Retinal pigment epithelial cell (primary cell): ENCODE results near the gene MARS1.
A peak's percentile ranks its signal among the peaks of the same experiment; 100 is the strongest.

Source experiments
- DNase-seq: peaks from one replicate; pipeline ENCODE4 v3.0.0-alpha.2; 2010; ENCODE audit warnings: low read depth
- H3K4me3 ChIP-seq: 2 replicates; pipeline ENCODE4 v1.5.1; 2011; ENCODE audit warnings: mild to moderate bottlenecking, low read length, control low read depth, moderate library complexity
- CTCF ChIP-seq: conservative IDR thresholded peaks from 2 replicates; pipeline ENCODE4 v1.5.1; 2011; ENCODE audit warnings: low read depth, low read length, control low read depth, inconsistent platforms

MARS1 gene

GRCh38 chr12:57520053-57520818, 32.4 kb downstream of the MARS1 start, which contains the start of gene DDIT3:
Gene DDIT3 (minus strand): TSS chr12:57520514. CDS start chr12:57517406, 3,108 bp downstream.
- peak; percentile 91 for DNase-seq
- peak within 1 kb of the TSS; percentile 100 for H3K4me3 ChIP-seq
- peak; percentile 11 for TF ChIP-seq CTCF

- DNase-seq, result peak; percentile 28
- no peak overlapping the region for H3K4me3 ChIP-seq
- TF ChIP-seq CTCF, result peak; percentile 15
Measured at GRCh38 chr12:57521525-57522010, 33.7 kb downstream of the MARS1 start.

- DNase-seq, result peak; percentile 74
- peak within 1 kb of the TSS; percentile 72 for H3K4me3 ChIP-seq
- TF ChIP-seq CTCF, result no peak
Measured at GRCh38 chr12:57522011-57522886, 34.4 kb downstream of the MARS1 start, which contains the start of gene MBD6. Gene MBD6 (plus strand): TSS chr12:57522824. CDS start chr12:57524304, 1,480 bp downstream.

- no peak for DNase-seq
- no peak for TF ChIP-seq CTCF
- peak overlapping the region; percentile 72 for H3K4me3 ChIP-seq
Measured at GRCh38 chr12:57522887-57523705, 35.2 kb downstream of the MARS1 start.

- no peak for TF ChIP-seq CTCF
- DNase-seq, result no peak
- peak overlapping the region; percentile 72 for H3K4me3 ChIP-seq
Measured at GRCh38 chr12:57523706-57524614, 36.1 kb downstream of the MARS1 start.
